ENCODE results near the gene LATS1.

Gene LATS1

GRCh38 chr6:149615805-149616204, 102.1 kb downstream of the LATS1 start:
- Mint-ChIP-seq H3K36me3 (ENCODE audit: low read depth) (peaks cover 74% of the 10 kb centered on the region), H3K4me3 (no peak overlapping the region), H3K27me3 (ENCODE audit: low read depth, poor library complexity) (no peaks in the 10 kb centered on the region), H3K9me3 (peaks cover 18% of the 10 kb centered on the region), H3K4me1 (no peaks in the 10 kb centered on the region), H3K27ac (no peak overlapping the region)
- no peak for TF ChIP-seq CTCF (IDR thresholded peaks at IDR 0.05)
- no peak for DNase-seq

- H3K9me3 Mint-ChIP-seq = peaks cover 18% of the 10 kb centered on the region
- H3K4me3 Mint-ChIP-seq = no peak overlapping the region
- no peak for DNase-seq
- no peak for TF ChIP-seq CTCF (IDR thresholded peaks at IDR 0.05)
- no peaks in the 10 kb centered on the region for H3K27me3 Mint-ChIP-seq (ENCODE audit: low read depth, poor library complexity)
- peaks cover 65% of the 10 kb centered on the region for H3K36me3 Mint-ChIP-seq (ENCODE audit: low read depth)
- no peaks in the 10 kb centered on the region for H3K4me1 Mint-ChIP-seq
- H3K27ac Mint-ChIP-seq = no peak overlapping the region
Measured at GRCh38 chr6:149614337-149614736, 103.6 kb downstream of the LATS1 start.

- H3K4me3 Mint-ChIP-seq = no peak overlapping the region
- no peak overlapping the region for H3K27ac Mint-ChIP-seq
- no peaks in the 10 kb centered on the region for H3K27me3 Mint-ChIP-seq (ENCODE audit: low read depth, poor library complexity)
- H3K9me3 Mint-ChIP-seq = peaks cover 11% of the 10 kb centered on the region
- no peak for DNase-seq
- H3K36me3 Mint-ChIP-seq (ENCODE audit: low read depth) = peaks cover 31% of the 10 kb centered on the region
- no peaks in the 10 kb centered on the region for H3K4me1 Mint-ChIP-seq
- TF ChIP-seq CTCF (IDR thresholded peaks at IDR 0.05) = no peak
Measured at GRCh38 chr6:149608381-149608982, 109.4 kb downstream of the LATS1 start.
